HG03135 (cell line): ENCODE data around the gene GNGT1.

Source experiments
- ATAC-seq: cut with Tn5 transposase; IDR thresholded peaks from one replicate; pipeline ENCODE4 v1.9.1; 2021; ENCODE audit warnings: mild to moderate bottlenecking, moderate library complexity; ENCODE audit not compliant: unreplicated experiment

The GNGT1 gene

DNA sequence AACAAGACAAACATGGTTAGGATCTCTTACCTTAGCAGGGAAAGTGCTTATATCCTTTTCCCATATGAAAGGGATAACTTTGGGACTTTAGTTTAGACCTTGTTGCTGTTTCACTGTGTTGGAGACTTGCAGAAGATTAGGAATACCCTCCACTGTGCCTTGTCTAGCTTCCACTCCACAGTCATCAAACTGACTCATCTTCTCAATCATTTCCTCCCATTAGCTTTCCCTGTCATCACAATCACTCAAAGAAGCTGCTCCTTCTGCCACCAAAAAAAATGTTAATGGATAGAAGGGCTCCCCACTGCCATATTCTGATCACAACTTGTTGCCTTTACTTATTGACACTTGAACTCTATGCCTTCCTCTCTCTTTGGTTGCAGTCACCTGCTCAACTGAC, 31.9 kb downstream of the GNGT1 start:
- ATAC-seq = no peak

DNA sequence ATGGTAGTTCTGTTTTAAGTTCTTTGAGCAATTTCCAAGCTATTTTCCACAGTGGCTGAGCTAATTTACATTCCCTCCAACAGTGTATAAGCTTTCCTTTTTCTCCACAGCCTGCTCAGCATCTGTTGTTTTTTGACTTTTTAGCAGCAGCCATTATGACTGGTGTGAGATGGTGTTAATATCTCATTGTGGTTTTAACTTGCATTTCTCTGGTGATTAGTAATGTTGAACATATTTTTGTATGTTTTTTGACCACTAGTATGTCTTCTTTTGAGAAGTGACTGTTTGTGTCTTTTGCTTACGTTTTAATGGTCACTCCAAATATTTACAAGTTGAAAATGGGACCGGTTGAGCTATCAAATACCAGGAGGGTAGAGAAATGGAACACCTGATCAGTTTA, 35.6 kb downstream of the GNGT1 start:
- no peak for ATAC-seq

- ATAC-seq = no peak
These were observed 37.6 kb downstream of the GNGT1 start for GRCh38 chr7:93943816-93944540.

DNA sequence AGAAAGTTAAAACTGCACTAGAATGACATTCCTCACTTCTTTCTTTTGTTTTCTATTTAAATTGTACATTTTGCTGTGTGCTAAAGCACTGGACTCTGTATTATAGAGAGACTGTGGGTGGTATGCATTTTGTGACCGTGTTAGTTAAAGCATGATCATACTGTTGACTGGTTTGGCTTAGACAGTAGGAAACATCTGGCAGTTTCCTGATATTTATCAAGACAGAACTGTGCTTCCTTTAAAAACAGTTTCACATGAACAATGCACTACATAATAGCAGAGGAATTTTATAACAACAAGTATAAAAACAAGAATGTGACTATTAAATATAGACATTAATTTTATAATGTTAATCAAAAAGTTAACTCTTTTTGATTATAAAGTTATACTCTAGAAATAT, 38.3 kb downstream of the GNGT1 start:
- ATAC-seq = no peak

- ATAC-seq = no peak
These were observed 38.7 kb downstream of the GNGT1 start for GRCh38 chr7:93945083-93945482.

GRCh38 chr7:93945756-93946535, 39.6 kb downstream of the GNGT1 start:
- no peak for ATAC-seq

DNA sequence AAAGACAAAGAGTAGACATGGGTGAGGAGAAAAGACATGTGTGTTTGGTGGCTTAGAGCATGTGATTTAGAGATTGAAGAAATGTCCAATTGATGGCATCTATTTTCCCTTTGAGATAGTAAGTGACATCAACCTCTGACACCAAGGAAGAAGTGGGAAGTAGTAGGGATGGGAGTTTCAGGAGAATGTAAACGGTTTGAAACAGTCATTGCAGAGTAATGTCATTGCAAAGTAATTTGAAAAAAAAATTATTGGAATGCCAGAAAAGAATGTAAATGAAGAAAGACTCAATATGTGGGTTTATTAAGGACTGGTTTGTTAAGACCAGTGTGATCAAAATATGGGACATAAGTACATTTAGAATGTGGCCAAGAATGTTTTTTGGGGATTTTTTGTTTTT, 41.7 kb downstream of the GNGT1 start:
- ATAC-seq = no peak

- no peak for ATAC-seq
These were observed 42.5 kb downstream of the GNGT1 start for GRCh38 chr7:93948873-93949272.

DNA sequence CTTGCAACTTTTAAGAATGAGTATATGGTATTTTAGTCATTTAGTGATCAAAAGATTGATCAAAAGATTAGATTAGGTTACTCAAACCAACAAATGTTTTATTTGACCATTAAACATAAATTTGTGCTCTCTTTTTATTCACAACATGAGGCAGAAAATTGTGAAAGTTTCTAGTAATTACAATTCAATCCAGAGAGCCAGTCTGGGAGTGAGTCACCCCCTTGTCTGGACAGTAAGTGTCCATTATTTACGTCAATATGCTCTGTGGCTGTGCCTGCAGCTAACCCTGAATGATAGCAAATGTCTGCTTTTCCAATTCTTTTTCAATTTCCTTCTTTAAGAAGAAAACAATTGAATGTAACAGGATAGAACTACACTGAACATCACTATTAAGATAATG, 43.1 kb downstream of the GNGT1 start:
- ATAC-seq = no peak

DNA sequence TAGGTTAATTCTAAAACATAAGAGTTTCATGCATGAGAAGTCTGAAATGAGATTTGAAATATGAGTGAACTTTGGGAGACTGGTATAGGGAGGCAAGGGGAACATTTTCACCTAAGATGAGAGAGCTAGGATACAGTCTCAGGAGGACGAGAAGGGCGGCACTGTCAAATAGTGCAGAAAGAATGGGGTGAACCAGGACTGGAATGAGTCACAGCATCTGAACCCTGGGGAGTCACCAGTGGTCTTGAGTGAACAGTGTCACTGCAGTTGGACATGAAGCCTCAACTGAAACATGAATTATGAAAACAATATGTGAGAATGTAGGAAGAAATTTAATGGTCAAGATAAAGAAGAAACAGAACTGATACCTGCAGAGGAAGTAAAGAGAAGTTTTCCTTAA, 48.9 kb downstream of the GNGT1 start:
- no peak for ATAC-seq

- ATAC-seq = no peak
These were observed 51.4 kb downstream of the GNGT1 start for GRCh38 chr7:93957767-93958166.

- no peak for ATAC-seq
These were observed 51.8 kb downstream of the GNGT1 start for GRCh38 chr7:93958216-93958615.

DNA sequence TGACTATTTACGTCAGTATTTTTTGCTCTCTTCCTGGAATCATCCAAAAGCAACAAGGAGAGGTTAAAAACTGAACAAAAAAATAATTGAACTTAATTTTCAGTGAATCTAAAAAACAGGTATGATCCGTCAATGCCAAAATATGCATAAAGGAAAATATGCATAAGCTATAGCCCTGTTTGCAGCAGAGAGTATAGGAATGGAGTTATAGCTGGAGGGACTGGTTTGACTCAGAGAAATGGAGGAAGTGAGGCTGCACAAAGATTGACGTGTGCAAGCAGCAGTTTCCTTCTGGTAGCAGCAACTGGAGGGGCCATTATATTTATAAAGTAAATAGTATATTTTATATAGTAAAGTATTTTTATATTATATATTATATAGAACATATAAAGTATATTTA, 52.3 kb downstream of the GNGT1 start:
- no peak for ATAC-seq
